Stomach (tissue), 9 donors: ENCODE data around the gene SLC7A6OS. TPM values are rescaled to one million over a fixed set of nuclear protein-coding genes. Genes with fewer than 3 reads are reported as not detected.

ENCODE experiments used
- DNase-seq, 2 donors: peaks; one replicate each; pipeline versions ENCODE4 v3.0.0 to v3.0.0-alpha.2; 2013 to 2019
- H3K27ac ChIP-seq, 5 donors: fragments of 200-600 bp in 4 of 5; sonication (generic) in 4 of 5; one replicate each; pipeline ENCODE4 v1.5.1; 2013 to 2019; ENCODE audit warnings: mild to moderate bottlenecking in 1 of 5, moderate library complexity in 1 of 5
- H3K27me3 ChIP-seq, 3 donors: fragments of 200-600 bp; sonication (generic); one replicate each; pipeline ENCODE4 v1.5.1; 2017 to 2019; ENCODE audit warnings: mixed run types in 1 of 3
- H3K36me3 ChIP-seq, 4 donors: fragments of 200-600 bp; sonication (generic); 1 replicate in 3 of 4; 2 replicates in 1 of 4; pipeline ENCODE4 v1.5.1; 2016 to 2019
- H3K4me1 ChIP-seq, 4 donors: fragments of 200-600 bp; sonication (generic); one replicate each; pipeline ENCODE4 v1.5.1; 2016 to 2019
- H3K4me3 ChIP-seq, 4 donors: fragments of 200-600 bp; sonication (generic) in 3 of 4; one replicate each; pipeline ENCODE4 v1.5.1; 2016 to 2019; ENCODE audit warnings: mild to moderate bottlenecking in 1 of 4
- H3K9me3 ChIP-seq, 4 donors: fragments of 200-600 bp; sonication (generic); one replicate each; pipeline ENCODE4 v1.5.1; 2016 to 2019
- CTCF ChIP-seq, 7 experiments: fragments of 450-650 bp in 4 of 7; fragments of 200-600 bp in 3 of 7; sonication (generic) in 3 of 7; IDR thresholded peaks; one replicate each; pipeline ENCODE4 v1.5.1; 2016 to 2019; ENCODE audit warnings: antibody characterized with exemption in 7 of 7, control low read depth in 2 of 7, mild to moderate bottlenecking in 1 of 7
- EP300 ChIP-seq: sonication (generic); formaldehyde crosslinking; IDR thresholded peaks from one replicate; pipeline ENCODE4 v1.6.1; 2017; ENCODE audit warnings: antibody characterized with exemption
- POLR2A ChIP-seq, 4 donors: fragments of 450-650 bp; IDR thresholded peaks; one replicate each; pipeline ENCODE4 v1.6.1; 2016; ENCODE audit warnings: antibody characterized with exemption in 4 of 4, control low read depth in 2 of 4, mild to moderate bottlenecking in 1 of 4, moderate library complexity in 1 of 4
- POLR2AphosphoS5 ChIP-seq, 3 donors: sonication (generic); formaldehyde crosslinking; IDR thresholded peaks; one replicate each; pipeline ENCODE4 v1.6.1; 2016; ENCODE audit warnings: antibody characterized with exemption in 3 of 3
- WGBS, 5 donors: extraction: QIAGEN DNeasy Blood & Tissue Kit in 3 of 5; methylation state at CpG; one replicate each; pipeline versions ENCODE4 v1.1.5 to v1.1.7; 2013 to 2018; 5-methylcytosine and 5-hydroxymethylcytosine counted together
- intact Hi-C: fragments of 100-400 bp; cut with DNase I; formaldehyde crosslinking; loops from one replicate; pipeline ENCODE4 v1.15.1; 2023; ENCODE audit warnings: low total_unique reads
- polyA plus RNA-seq, 3 donors: library from polyadenylated mRNA; stranded (reverse); fragments of 200-250 nt; gene quantifications; one replicate each; pipeline ENCODE4 v1.2.3, GENCODE V29; 2013
- total RNA-seq, 5 donors: library from RNA; depleted of rRNA; stranded (reverse); fragments of >200 nt; gene quantifications; one replicate each; pipeline versions ENCODE4 v1.1.0 to v1.2.3, GENCODE V29; 2014 to 2016
- donor health status: healthy with polysubstance abuse.
- donor health status: Bipolar disorder and iron deficiency.
- donor health status: healthy.

Gene SLC7A6OS
- total and polyA plus RNA-seq, 8 donors = 4.7 to 41.4 (median 13.3) TPM

DNA sequence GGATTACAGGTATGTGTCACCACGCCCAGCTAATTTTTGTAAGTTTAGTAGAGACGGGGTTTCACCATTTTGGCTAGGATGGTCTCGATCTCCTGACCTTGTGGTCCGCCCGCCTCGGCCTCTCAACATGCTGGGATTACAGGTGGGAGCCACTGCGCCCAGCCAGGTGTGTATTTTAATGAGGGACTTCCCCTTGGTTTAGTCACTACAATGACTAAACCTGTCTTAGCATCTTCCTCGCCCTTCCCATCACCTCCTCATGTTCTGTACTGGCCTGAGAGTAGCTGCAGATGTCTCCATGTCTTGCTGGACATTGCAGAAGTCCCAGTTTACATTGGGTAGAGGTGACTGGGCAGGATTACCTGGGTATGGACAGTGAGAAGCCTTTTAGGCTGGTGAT, 36.9 kb downstream of the SLC7A6OS start:
- H3K27me3 ChIP-seq = no peaks in the 10 kb centered on the region
- DNase-seq = no peak
- intact Hi-C loops = no loop called here
- H3K4me3 ChIP-seq = no peak overlapping the region
- no peak for TF ChIP-seq CTCF (IDR thresholded peaks at IDR 0.05)
- no peak for TF ChIP-seq POLR2AphosphoS5 (IDR thresholded peaks at IDR 0.05)
- TF ChIP-seq POLR2A (IDR thresholded peaks at IDR 0.05) = no peak
- TF ChIP-seq EP300 = no peak
- peaks cover 26 to 83% (median 60%) of the 10 kb centered on the region in 4 donors for H3K4me1 ChIP-seq
- WGBS, 5 donors = 90 to 99% (median 94%) methylated on average over 8 of the region's 8 CpGs
- peak overlapping the region in 1 of 5 donors; percentile 70 for H3K27ac ChIP-seq
- H3K9me3 ChIP-seq = no peaks in the 10 kb centered on the region
- H3K36me3 ChIP-seq = peaks cover 0 to 29% (median 18%) of the 10 kb centered on the region in 4 donors

- Histone ChIP-seq H3K9me3 (no peaks in the 10 kb centered on the region), H3K27ac (peak overlapping the region in 4 of 5 donors; percentile 67 to 78 (median 71)), H3K27me3 (no peaks in the 10 kb centered on the region), H3K36me3 (peaks cover 0 to 29% (median 18%) of the 10 kb centered on the region in 4 donors), H3K4me3 (no peak overlapping the region), H3K4me1 (peaks cover 26 to 87% (median 60%) of the 10 kb centered on the region in 4 donors)
- TF ChIP-seq EP300 (no peak), CTCF (IDR thresholded peaks at IDR 0.05) (no peak), POLR2AphosphoS5 (IDR thresholded peaks at IDR 0.05) (no peak), POLR2A (IDR thresholded peaks at IDR 0.05) (no peak)
- WGBS, 5 donors = 91 to 96% (median 93%) methylated on average over 5 of the region's 5 CpGs
- intact Hi-C loops = no loop called here
- no peak for DNase-seq
Observed at GRCh38 chr16:68273459-68273858, 37.3 kb downstream of the SLC7A6OS start.

- peak; percentile 77 to 80 for DNase-seq
- Histone ChIP-seq H3K27me3 (no peaks in the 10 kb centered on the region), H3K27ac (peak overlapping the region; percentile 65 to 78 (median 70)), H3K4me1 (peaks cover 30 to 95% (median 64%) of the 10 kb centered on the region in 4 donors), H3K9me3 (no peaks in the 10 kb centered on the region), H3K36me3 (peaks cover 0 to 29% (median 18%) of the 10 kb centered on the region in 4 donors), H3K4me3 (no peak overlapping the region)
- TF ChIP-seq POLR2AphosphoS5 (IDR thresholded peaks at IDR 0.05) (peak in 1 of 3 donors; percentile 4), CTCF (IDR thresholded peaks at IDR 0.05) (no peak)
- 30 to 66% (median 49%) methylated on average over 4 of the region's 4 CpGs for WGBS, 5 donors
- intact Hi-C loops = no loop called here
Observed at GRCh38 chr16:68272507-68273209, 38.1 kb downstream of the SLC7A6OS start.

GRCh38 chr16:68270353-68270752, 40.4 kb downstream of the SLC7A6OS start:
- DNase-seq = no peak
- 0 to 40% (median 0%) methylated on average over 1 of the region's 1 CpG for WGBS, 5 donors
- peaks cover 37 to 94% (median 59%) of the 10 kb centered on the region in 4 donors for H3K4me1 ChIP-seq
- H3K36me3 ChIP-seq = peaks cover 0 to 29% (median 18%) of the 10 kb centered on the region in 4 donors
- intact Hi-C loops = no loop called here
- H3K4me3 ChIP-seq = no peak overlapping the region
- no peaks in the 10 kb centered on the region for H3K9me3 ChIP-seq
- TF ChIP-seq POLR2AphosphoS5 (IDR thresholded peaks at IDR 0.05) = no peak
- no peak for TF ChIP-seq EP300
- no peak for TF ChIP-seq CTCF (IDR thresholded peaks at IDR 0.05)
- no peak for TF ChIP-seq POLR2A (IDR thresholded peaks at IDR 0.05)
- no peak overlapping the region for H3K27ac ChIP-seq
- H3K27me3 ChIP-seq = no peaks in the 10 kb centered on the region
